ENCODE data around the gene HMGN1. TPM values are rescaled to one million over a fixed set of nuclear protein-coding genes. Genes with fewer than 3 reads are reported as not detected.

The HMGN1 gene
- total RNA-seq, 1 donor from 2014 or later = 409 TPM

DNA sequence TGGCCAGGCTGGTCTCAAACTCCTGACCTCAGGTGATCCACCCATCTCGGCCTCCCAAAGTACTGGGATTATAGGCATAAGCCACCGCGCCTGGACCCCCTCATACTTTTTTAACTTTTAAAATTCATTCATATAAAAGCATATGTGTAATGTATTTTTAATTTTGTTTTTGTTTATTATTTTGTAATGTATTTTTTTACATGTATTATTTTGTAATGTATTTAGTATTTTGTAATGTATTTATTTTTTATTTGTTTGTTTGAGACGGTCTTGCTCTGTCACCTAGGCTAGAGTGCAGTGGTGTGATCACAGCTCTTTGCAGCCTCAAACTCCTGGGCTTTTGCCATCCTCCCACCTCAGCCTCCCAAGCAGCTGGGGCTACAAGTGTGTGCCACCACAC lies 23.4 kb downstream of the HMGN1 start:
- Mint-ChIP-seq H3K4me3 (ENCODE audit: unreplicated experiment) (no peak overlapping the region), H3K4me1 (ENCODE audit: unreplicated experiment) (no peaks in the 10 kb centered on the region), H3K9me3 (ENCODE audit: unreplicated experiment) (no peaks in the 10 kb centered on the region), H3K27ac (ENCODE audit: unreplicated experiment) (no peak overlapping the region), H3K27me3 (ENCODE audit: unreplicated experiment) (peaks cover 1% of the 10 kb centered on the region), H3K36me3 (ENCODE audit: low read depth, unreplicated experiment) (peaks cover 5% of the 10 kb centered on the region)
- no peak for TF ChIP-seq CTCF (IDR thresholded peaks at IDR 0.05; ENCODE audit: unreplicated experiment)
- no peak for DNase-seq (ENCODE audit: low spot score)

DNA sequence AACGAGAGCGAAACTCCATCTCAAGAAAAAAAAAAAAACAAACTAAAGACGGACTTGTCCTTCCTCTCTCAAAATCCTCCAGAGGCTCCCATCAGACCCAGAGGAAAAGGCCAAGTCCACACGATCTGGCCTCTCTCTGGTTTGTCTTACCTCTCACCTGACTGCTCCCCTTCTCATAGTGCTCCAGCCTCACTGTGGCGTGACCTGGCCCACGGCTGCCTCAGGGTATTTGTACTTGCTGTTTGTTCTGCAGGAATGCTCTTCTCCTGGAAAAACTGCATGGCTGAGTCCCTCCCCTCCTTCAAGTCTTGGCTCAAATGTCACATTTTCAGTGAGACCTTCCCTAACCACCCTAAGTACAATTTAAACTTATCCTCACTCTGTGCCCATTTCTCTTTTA lies 27.5 kb downstream of the HMGN1 start:
- TF ChIP-seq CTCF (IDR thresholded peaks at IDR 0.05; ENCODE audit: unreplicated experiment) = no peak
- peaks cover 5% of the 10 kb centered on the region for H3K36me3 Mint-ChIP-seq (ENCODE audit: low read depth, unreplicated experiment)
- H3K4me1 Mint-ChIP-seq (ENCODE audit: unreplicated experiment) = no peaks in the 10 kb centered on the region
- H3K27ac Mint-ChIP-seq (ENCODE audit: unreplicated experiment) = no peak overlapping the region
- H3K9me3 Mint-ChIP-seq (ENCODE audit: unreplicated experiment) = no peaks in the 10 kb centered on the region
- H3K4me3 Mint-ChIP-seq (ENCODE audit: unreplicated experiment) = no peak overlapping the region
- peaks cover 2% of the 10 kb centered on the region for H3K27me3 Mint-ChIP-seq (ENCODE audit: unreplicated experiment)
- no peak for DNase-seq (ENCODE audit: low spot score)

DNA sequence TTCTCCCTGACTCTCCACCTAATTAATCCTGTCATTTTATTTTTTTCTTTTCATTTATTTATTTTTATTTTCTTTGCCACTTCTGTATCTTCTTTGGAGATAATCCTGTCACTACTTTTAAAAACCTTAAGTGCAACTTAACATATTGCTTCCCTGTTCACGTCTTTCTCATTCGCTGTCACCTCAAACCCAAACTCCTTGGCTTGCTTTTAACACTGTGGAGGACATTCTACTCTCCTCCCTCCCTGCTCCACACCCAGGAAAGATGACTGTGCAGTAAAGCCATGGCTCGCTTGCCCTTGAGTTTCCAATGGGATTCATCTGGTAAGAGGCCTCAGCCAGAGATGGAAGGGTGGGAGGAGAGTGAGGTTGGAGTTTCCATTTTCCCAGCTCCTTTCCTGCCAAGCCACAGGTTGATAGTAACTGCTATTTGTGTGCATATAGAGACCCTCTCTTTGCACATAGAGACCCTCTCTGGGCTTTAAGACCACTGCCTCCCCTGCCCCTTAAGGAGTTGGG lies 29.0 kb downstream of the HMGN1 start:
- H3K27me3 Mint-ChIP-seq (ENCODE audit: unreplicated experiment) = peaks cover 2% of the 10 kb centered on the region
- H3K4me3 Mint-ChIP-seq (ENCODE audit: unreplicated experiment) = no peak overlapping the region
- no peaks in the 10 kb centered on the region for H3K9me3 Mint-ChIP-seq (ENCODE audit: unreplicated experiment)
- no peak for DNase-seq (ENCODE audit: low spot score)
- peaks cover 5% of the 10 kb centered on the region for H3K36me3 Mint-ChIP-seq (ENCODE audit: low read depth, unreplicated experiment)
- peaks cover 2% of the 10 kb centered on the region for H3K4me1 Mint-ChIP-seq (ENCODE audit: unreplicated experiment)
- no peak for TF ChIP-seq CTCF (IDR thresholded peaks at IDR 0.05; ENCODE audit: unreplicated experiment)
- H3K27ac Mint-ChIP-seq (ENCODE audit: unreplicated experiment) = no peak overlapping the region

DNA sequence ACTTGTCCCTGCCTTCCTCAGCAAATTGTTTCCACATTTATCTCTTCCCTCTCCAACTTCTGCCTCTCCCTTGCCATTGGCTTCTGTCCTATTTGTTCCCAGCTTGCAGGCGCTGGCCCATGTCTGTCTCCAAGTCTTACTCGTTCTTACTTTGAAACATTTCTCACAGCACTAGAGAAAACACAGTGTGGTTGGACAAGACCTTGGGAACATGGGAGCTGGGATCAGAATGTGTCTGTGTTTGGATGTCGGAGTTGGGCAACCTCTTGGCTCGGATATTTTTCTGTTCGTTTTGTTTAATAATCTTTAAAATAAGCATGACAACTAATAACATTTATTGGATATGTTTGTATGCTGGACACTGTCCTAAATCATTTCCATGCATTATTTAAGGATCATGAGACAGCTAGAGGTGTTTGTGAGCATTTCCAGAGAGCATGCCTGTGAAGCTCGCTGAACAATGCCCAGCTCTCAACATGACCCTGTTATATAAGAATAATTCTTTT lies 29.6 kb downstream of the HMGN1 start:
- Mint-ChIP-seq H3K27ac (ENCODE audit: unreplicated experiment) (no peak overlapping the region), H3K4me1 (ENCODE audit: unreplicated experiment) (peaks cover 6% of the 10 kb centered on the region)

More for the DNA sequence above, 29.6 kb downstream of the HMGN1 start:
- Mint-ChIP-seq H3K36me3 (ENCODE audit: low read depth, unreplicated experiment) (peaks cover 10% of the 10 kb centered on the region), H3K4me3 (ENCODE audit: unreplicated experiment) (no peak overlapping the region), H3K27me3 (ENCODE audit: unreplicated experiment) (peaks cover 6% of the 10 kb centered on the region), H3K9me3 (ENCODE audit: unreplicated experiment) (no peaks in the 10 kb centered on the region)
- no peak for TF ChIP-seq CTCF (IDR thresholded peaks at IDR 0.05; ENCODE audit: unreplicated experiment)
- no peak for DNase-seq (ENCODE audit: low spot score)
